Breast epithelium (tissue), 3 donors: Measurements from ENCODE around the gene PDCD4.

Experiments used
- POLR2A ChIP-seq: fragments of 450-650 bp; IDR thresholded peaks from one replicate; pipeline ENCODE4 v1.6.1; 2016; ENCODE audit warnings: antibody characterized with exemption, mild to moderate bottlenecking, moderate library complexity
- POLR2AphosphoS5 ChIP-seq, 3 donors: sonication (generic); formaldehyde crosslinking; IDR thresholded peaks; one replicate each; pipeline ENCODE4 v1.6.1; 2017; ENCODE audit warnings: antibody characterized with exemption in 3 of 3
- TF ChIP-seq, protein P1 (sequence below), 3 donors: fragments of 450-650 bp; IDR thresholded peaks; one replicate each; pipeline ENCODE4 v1.5.1; 2016 to 2017; ENCODE audit warnings: antibody characterized with exemption in 3 of 3, mild to moderate bottlenecking in 3 of 3, moderate library complexity in 3 of 3

DNA sequence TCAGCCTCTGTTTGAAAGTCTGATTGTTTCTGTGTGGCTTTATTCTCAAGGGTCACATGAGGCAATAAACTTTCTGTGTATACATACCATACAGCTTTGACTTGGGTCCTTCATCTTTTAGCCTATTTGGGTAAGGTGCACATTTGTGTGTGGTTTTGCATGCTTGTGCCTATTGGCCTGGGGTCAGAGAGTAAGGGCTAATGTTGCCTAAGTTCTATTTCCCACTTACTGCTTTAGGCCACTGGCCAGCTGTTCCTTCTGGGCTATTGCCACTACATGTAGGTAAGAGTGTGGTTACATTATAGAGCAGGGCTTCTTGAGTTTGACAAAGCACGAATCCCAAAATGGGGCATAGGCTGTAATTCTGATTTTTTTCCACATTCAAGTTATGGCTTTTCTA, 25.5 kb downstream of the PDCD4 start:
- TF ChIP-seq, protein P1, sequence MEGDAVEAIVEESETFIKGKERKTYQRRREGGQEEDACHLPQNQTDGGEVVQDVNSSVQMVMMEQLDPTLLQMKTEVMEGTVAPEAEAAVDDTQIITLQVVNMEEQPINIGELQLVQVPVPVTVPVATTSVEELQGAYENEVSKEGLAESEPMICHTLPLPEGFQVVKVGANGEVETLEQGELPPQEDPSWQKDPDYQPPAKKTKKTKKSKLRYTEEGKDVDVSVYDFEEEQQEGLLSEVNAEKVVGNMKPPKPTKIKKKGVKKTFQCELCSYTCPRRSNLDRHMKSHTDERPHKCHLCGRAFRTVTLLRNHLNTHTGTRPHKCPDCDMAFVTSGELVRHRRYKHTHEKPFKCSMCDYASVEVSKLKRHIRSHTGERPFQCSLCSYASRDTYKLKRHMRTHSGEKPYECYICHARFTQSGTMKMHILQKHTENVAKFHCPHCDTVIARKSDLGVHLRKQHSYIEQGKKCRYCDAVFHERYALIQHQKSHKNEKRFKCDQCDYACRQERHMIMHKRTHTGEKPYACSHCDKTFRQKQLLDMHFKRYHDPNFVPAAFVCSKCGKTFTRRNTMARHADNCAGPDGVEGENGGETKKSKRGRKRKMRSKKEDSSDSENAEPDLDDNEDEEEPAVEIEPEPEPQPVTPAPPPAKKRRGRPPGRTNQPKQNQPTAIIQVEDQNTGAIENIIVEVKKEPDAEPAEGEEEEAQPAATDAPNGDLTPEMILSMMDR (IDR thresholded peaks at IDR 0.05): no peak
- TF ChIP-seq POLR2A: no peak
- no peak for TF ChIP-seq POLR2AphosphoS5 (IDR thresholded peaks at IDR 0.05)
